Pons (tissue), 1 donor: ENCODE measurements around the gene BMP2K.

Source experiments
- DNase-seq: peaks from one replicate; pipeline ENCODE4 v3.0.0-alpha.2; 2016; ENCODE audit warnings: low spot score

The BMP2K gene

GRCh38 chr4:78776079-78776728 lies at the start of gene BMP2K:
TSS of gene BMP2K (plus strand) at chr4:78776350. CDS start at chr4:78776544, 194 bp downstream.
- DNase-seq, result peak; percentile 60

- no peak for DNase-seq
These were observed 49.6 kb upstream of the BMP2K start for GRCh38 chr4:78726546-78726945.

GRCh38 chr4:78732332-78733104 lies 43.6 kb upstream of the BMP2K start:
- DNase-seq, result no peak

DNA sequence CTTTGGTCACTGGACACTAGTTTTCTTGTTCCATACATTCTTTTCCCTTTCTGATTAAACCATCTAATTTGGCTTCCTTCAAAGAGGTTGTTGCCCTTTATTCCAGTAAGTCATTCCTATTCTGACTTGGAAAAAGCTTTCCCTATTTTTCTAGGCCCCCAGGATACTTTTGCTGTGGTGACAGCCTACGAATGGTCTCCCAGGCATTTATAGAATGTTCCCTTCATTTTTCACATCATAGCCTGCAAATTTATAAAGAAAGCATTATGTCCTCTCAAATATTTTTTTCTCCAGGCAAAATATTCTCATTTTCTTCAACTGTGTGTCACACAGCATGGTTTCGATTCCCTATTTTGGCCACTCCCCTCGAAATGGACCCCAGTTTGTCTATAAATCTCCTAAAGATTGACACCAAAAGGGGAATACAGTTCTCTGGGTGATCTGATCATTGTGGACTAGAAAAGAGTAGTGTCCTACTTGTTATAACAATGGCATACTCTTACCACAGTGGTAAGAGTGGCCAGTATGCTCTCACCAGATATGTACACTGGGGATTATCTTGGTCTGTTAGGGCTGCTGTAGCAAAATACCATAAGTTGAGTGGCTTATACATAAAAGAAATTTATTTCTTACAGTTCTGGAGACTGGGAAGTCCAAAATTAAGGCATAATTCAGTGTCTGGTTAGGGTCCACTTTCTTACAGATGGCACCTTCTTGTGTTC lies 41.5 kb upstream of the BMP2K start:
- DNase-seq, result no peak

DNA sequence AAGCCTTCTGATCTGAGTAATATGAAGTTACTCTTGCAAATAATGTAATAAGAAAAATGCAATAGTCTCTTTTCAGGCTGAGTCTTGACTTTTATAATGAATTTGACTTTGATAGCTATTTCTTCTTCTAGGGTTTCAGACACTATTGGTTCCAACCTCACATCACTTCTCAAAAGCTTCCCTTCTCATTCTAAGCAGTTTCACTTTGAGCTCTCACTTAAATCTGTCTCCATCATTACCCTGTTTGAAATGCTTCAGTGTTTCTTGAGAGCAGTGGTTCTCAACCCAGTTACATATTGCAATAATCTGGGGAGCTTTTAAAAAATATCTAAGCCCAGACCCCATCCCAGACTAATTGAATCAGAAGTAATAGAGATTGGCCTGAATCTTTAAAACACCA lies 40.5 kb upstream of the BMP2K start:
- DNase-seq, result peak; percentile 25

GRCh38 chr4:78737035-78737434 lies 39.1 kb upstream of the BMP2K start:
- DNase-seq, result no peak

DNA sequence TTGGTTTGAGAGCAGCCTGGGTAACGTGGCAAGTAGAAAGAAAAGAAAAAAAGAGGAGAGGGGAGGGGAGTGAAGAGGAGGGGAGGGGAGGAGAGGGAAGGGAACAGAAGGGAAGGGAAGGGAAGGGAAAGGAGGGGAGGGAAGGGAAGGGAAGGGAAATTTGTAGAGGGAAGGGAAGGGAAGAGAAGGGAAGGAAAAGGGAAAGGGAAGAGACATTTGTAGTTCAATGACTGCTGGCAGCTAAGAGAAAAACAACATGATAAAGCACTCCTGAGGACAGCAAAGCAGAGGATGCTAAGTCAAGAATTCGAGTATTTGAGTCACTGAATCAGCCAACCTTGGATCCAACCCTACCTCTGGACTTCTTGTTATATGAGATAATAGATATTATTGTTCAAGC lies 38.2 kb upstream of the BMP2K start:
- DNase-seq, result no peak

DNA sequence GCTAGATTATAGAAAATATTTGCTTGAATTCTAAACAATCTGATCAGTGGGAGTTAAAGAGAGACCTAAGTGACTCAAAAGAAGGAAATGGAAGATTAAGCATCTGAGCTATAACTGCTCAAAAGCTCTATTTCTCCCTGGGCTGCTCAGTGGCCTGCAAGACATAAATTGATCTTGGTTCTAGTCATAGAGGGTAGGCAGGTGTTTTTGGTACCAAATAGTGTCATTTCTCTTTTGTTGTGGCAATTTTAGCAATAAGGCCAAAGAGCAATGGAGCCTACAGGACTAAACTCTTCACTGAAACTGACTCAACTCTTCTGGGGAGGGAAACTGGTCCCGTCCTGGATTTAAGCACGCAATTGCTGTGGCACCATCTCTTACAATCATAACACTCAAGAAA lies 33.9 kb upstream of the BMP2K start:
- DNase-seq, result no peak

GRCh38 chr4:78747475-78747922 lies 28.7 kb upstream of the BMP2K start:
- DNase-seq, result no peak

DNA sequence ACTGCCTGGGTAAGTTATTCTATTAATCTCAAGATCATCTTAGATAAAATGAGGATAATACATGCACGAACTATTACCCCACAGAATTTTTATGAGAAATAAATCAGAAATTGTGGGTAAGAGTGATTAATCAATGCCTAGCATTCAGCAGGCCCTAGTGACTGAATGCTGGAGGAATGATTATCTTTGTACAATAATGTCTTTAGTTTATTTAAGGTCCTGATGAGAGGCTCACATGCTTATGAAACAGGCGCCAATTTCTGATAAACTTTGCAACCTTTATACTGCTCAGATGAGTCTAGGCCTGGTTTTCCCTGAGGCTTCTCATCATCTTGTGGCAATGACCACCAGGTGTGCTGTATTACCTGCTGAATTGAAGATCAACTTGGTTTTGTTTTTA lies 27.8 kb upstream of the BMP2K start:
- no peak for DNase-seq

DNA sequence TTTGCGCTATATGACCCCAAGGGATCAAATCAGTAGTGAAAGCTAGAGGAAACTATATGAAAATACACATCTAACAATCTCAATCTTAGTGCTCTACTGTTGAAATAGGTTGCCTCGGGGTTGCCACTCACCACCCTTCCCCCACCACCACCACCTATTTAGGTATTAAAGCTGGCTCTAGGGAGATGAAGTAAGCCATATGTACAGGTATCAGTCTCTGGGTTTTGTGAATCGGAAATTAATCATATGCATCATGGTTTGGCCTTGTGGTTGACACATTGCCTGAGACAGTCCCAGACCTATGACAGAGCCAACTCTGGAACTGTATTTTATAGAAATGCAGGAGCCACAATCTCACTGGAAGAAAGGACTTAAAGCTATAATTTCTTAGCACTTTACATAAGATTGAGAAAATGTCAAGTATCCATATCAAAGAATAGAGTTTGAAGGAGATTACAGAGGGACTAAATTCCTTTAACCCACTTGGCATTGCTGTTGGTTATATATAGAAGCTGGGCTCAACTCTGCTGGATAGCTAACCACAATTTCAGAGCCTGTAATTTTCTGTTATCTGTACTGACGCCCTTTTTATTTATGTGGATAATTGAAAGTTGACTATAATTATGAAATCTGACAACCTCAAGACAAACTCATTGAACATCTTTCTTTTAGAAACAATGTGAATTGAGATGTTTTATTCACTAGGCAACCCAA lies 26.7 kb upstream of the BMP2K start:
- DNase-seq, result no peak

DNA sequence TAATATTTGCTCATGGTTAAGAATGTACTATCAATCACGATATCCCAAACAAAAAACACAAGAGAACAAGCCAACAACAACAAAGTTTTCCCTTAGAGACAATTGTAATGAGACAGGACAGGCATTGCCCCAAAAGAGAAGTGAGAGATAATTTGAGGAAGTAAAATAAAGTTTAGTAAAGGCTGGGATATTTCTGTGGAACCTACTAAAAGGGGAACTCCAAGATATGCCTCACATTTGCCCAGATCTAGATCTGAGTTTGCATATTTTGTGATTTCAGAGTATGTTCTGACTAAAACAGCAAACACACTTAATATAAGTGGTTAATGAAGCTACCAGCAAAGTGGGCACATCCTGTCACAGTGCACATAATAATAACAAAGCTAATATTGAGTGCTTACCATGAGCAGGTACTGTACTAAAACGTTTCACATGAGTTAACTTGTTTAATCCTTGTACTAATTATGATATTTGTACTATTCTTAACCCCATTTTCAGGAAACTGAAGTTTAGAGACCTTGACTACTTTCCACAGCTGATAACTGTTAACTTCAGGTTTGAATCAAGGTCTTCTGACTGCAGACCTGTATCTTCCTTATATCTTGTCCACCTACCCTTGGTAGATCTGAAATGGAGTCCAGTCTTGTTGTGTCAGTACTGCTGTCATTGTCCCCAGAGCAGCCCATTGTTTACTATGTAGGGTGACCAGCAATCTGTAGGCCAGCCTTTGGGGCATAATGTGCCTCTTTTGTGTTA lies 26.0 kb upstream of the BMP2K start:
- DNase-seq, result peak; percentile 62

DNA sequence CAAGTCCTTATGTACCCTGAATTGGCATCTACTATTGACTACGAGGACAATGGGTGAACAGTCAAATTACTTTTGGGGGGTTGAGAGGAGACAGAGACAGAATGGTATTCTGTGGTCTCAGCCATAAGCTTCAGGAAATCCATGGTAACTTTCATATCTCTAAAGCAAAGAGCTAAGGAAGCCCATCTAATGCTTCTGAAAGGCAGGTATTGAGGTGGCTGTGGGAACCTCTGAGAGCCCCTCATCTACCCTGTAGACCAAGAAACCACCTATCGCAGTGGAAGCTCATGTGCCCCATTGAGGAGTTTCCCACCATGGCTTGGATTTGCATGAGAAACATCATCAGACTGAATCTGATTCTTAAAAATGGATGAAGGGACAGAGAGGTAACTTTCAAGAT lies 23.1 kb upstream of the BMP2K start:
- DNase-seq, result no peak

DNA sequence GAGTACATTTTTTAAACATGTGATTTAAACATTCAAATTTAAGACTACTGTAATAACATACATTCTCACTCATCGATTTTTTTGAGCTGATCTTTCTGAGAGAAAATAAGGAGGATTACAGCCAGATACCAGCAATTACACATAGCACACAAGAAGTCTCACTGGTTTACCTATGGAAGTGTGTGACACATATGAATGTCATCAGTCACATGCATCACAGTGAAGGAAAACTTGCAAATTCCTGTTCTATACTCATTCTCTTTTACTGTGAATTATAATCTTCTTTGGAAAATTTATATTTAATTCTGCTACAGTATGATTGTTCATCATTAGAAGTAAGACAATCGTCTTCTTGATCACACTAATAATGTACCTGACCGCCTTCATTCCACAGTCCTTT lies 21.3 kb upstream of the BMP2K start:
- DNase-seq, result no peak

DNA sequence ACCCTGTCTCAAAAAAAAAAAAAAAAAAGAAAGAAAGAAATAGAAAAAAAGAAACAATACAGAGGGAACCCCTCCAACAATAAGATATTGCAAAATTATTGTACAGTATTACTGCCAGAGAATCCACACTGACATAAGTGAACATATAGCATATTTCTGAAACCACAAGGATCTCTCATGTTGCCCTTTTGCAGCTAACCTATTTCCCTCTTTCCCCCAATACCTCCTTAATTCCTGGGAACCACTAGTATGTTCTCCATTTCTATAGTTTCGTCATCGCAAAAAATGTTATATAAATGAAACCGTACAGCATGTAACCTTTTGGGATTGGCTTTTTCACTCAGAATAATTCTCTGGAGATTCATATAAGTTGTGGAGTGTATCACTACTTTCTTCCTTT lies 20.0 kb upstream of the BMP2K start:
- no peak for DNase-seq

DNA sequence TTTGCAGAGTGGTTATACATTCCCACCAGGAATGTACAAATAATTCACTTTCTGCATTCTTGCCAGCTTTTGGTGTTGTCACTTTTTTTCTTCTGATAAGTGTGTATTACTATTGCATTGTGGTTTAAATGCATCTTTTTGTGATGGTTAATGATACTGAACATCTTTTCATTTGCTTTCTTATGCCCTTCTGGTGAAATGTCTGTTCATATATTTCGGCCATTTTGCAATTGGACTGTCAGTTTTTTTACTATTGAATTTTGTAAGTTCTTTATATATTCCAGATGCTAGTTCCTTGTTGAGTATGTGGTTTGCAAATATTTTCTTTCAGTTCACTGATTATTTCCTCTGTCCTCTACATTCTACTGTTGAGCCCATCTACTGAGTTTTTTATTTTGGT lies 19.4 kb upstream of the BMP2K start:
- DNase-seq, result no peak

GRCh38 chr4:78757574-78757973 lies 18.6 kb upstream of the BMP2K start:
- no peak for DNase-seq

DNA sequence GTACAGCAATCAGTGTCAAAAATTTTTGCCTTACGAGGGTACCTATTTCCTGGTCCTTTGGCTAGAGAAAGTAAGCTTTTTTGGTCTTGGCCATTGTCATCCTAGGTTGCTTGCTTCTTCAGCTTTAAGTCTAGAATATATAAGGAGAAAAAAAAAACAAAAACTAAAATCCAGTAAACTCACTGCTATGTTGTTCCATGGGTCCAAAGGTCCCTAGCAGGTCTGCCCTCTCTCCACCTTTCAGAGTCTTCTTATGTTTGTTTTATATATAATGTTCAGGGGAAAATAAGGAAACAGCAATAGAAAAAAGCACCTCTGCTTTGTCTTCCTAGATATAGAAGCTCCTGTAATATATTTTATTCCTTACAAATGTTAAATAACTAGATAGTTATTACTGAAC lies 18.1 kb upstream of the BMP2K start:
- no peak for DNase-seq

GRCh38 chr4:78762529-78762928 lies 13.6 kb upstream of the BMP2K start:
- DNase-seq, result no peak

- no peak for DNase-seq
These were observed 12.9 kb upstream of the BMP2K start for GRCh38 chr4:78763251-78763650.

GRCh38 chr4:78763763-78764387 lies 12.3 kb upstream of the BMP2K start:
- no peak for DNase-seq
